ENCODE data around the gene SELENOH. TPM values are rescaled to one million over a fixed set of nuclear protein-coding genes. Genes with fewer than 3 reads are reported as not detected.

SELENOH gene
- total and polyA plus RNA-seq, 2 of the 8 experiments (the other 6 are each of a cell fraction or from before 2014, with no cell fraction given), result 243 to 264 TPM

- H2BK15ac ChIP-seq (ENCODE audit: low read length), result 0 out of 2 replicates have a peak within 1 kb of the TSS, but pooled peaks have one; percentile 13
- H3K14ac ChIP-seq (ENCODE audit: insufficient read length), result no peak within 1 kb of the TSS
- DNase-seq (ENCODE audit: low read depth in 1 of 2, low spot score in 2 of 2) (peak; percentile 82 to 90), FAIRE-seq (peak; percentile 97)
- H2BK5ac ChIP-seq (ENCODE audit: low read depth, low read length), result peak within 1 kb of the TSS; percentile 94
- H3K27me3 ChIP-seq (replicated peaks in 1 of 4; ENCODE audit: control insufficient read depth in 3 of 4, extremely low read depth in 1 of 4, insufficient read depth in 3 of 4, low read length in 3 of 4), result no peaks in the 10 kb centered on the region
- H2BK12ac ChIP-seq (ENCODE audit: low read depth, low read length), result peak within 1 kb of the TSS; percentile 64; the same call in 1 of the 2 replicates
- peaks cover 0 to 4% (median 0%) of the 10 kb centered on the region in 4 experiments; a peak in 2 of 8 replicates for H3K36me3 ChIP-seq (ENCODE audit: control insufficient read depth in 2 of 4, insufficient read depth in 4 of 4, low read length in 3 of 4)
- H3K23ac ChIP-seq (ENCODE audit: insufficient read length), result no peak within 1 kb of the TSS
- peaks cover 0 to 5% of the 10 kb centered on the region in 2 experiments for H4K20me1 ChIP-seq (replicated peaks in 1 of 2; ENCODE audit: control insufficient read depth in 1 of 2, insufficient read depth in 2 of 2, low read length in 2 of 2)
- peak within 1 kb of the TSS; percentile 83 to 97 (median 94) for H3K9ac ChIP-seq (replicated peaks in 1 of 4; ENCODE audit: extremely low read depth in 1 of 4, low read depth in 3 of 4, low read length in 3 of 4)
- H3K56ac ChIP-seq (replicated peaks; ENCODE audit: insufficient read length, low read depth, low read length), result peak within 1 kb of the TSS; percentile 73
- peak within 1 kb of the TSS; percentile 91 to 100 (median 98) for H3K4me3 ChIP-seq (ENCODE audit: extremely low read depth in 1 of 4, insufficient read depth in 2 of 4, low read depth in 3 of 4, low read length in 4 of 4)
- H3K79me2 ChIP-seq (ENCODE audit: control insufficient read depth in 1 of 2, insufficient read depth in 2 of 2, low read length in 2 of 2), result peaks cover 22 to 45% of the 10 kb centered on the region in 2 experiments
- H3K27ac ChIP-seq (ENCODE audit: low read depth, low read length), result peak within 1 kb of the TSS; percentile 94
- peaks cover 0 to 3% of the 10 kb centered on the region in 2 experiments; a peak in 1 of 4 replicates for H3K9me3 ChIP-seq (ENCODE audit: insufficient read depth in 2 of 2, low read depth in 1 of 2, low read length in 1 of 2)
- peaks cover 9% of the 10 kb centered on the region for H3K23me2 ChIP-seq (ENCODE audit: low read depth, low read length)
- peak within 1 kb of the TSS; percentile 82 for H4K5ac ChIP-seq (ENCODE audit: insufficient read length, low read depth, low read length)
- H4K91ac ChIP-seq (replicated peaks; ENCODE audit: insufficient read length, low read length), result peak within 1 kb of the TSS; percentile 94
- H2AFZ ChIP-seq (ENCODE audit: low read length), result peak within 1 kb of the TSS; percentile 51
- ChIA-PET CTCF (ENCODE audit: partially characterized antibody) (interaction anchor here (1.0 kb wide), 1 partner anchor 50 kb away, joined by 3 read pairs; no protein-coding TSS in a partner anchor), POLR2A (ENCODE audit: partially characterized antibody) (interaction anchor here (0.7 to 4.3 kb wide), 28 partner anchors 8 to 284 kb away, joined by 3 to 27 read pairs (median 3); partner anchors contain the start of genes SELENOH and SMTNL1)
- H3K4me2 ChIP-seq (ENCODE audit: insufficient read depth in 1 of 2, low read depth in 2 of 2, low read length in 2 of 2), result peak within 1 kb of the TSS; percentile 60 to 75
- no peak within 1 kb of the TSS for H2BK20ac ChIP-seq (ENCODE audit: low read length)
- H2AK5ac ChIP-seq (ENCODE audit: low read depth, low read length), result peak within 1 kb of the TSS; percentile 29; the same call in 1 of the 2 replicates
- peaks cover 0 to 4% (median 0%) of the 10 kb centered on the region in 4 experiments; a peak in 1 of 7 replicates for H3K4me1 ChIP-seq (replicated peaks in 1 of 4; ENCODE audit: control insufficient read depth in 3 of 4, insufficient read depth in 4 of 4, low read length in 3 of 4)
- peak within 1 kb of the TSS; percentile 82 for H3K18ac ChIP-seq (ENCODE audit: extremely low read depth, low read length)
- no peak within 1 kb of the TSS for H2BK120ac ChIP-seq (replicated peaks; ENCODE audit: low read depth, low read length)
- H3K4ac ChIP-seq (replicated peaks; ENCODE audit: insufficient read length, low read depth, low read length), result peak within 1 kb of the TSS; percentile 73
- 1% methylated on average over 53 of the region's 53 CpGs; no CpG with 5 or more reads in 1 of the 2 experiments for WGBS, 2 experiments (ENCODE audit: extremely low coverage in 1 of 2, insufficient coverage in 1 of 2, insufficient read length in 1 of 2, insufficient replicate concordance in 2 of 2, low coverage in 1 of 2, low lambda C conversion rate in 2 of 2, missing lambda C conversion rate in 1 of 2)
- peaks cover 2% of the 10 kb centered on the region; the same call in 1 of the 2 replicates for H3K79me1 ChIP-seq (ENCODE audit: low read depth, low read length)
- H4K8ac ChIP-seq (ENCODE audit: extremely low read depth, insufficient read depth, low read length), result peak within 1 kb of the TSS; percentile 98; the same call in 1 of the 2 replicates
- TF ChIP-seq E2F6 (IDR thresholded peaks at IDR 0.05) (no peak; the same call in 1 of the 2 replicates), GTF2F1 (IDR thresholded peaks at IDR 0.05; ENCODE audit: borderline replicate concordance, low read depth, low read length) (0 out of 2 replicates have a peak, but pooled peaks have one; percentile 52), SIN3A (conservative IDR thresholded peaks at IDR 0.05 in 1 of 2, IDR thresholded peaks at IDR 0.05 in 1 of 2; ENCODE audit: low read depth in 1 of 2, low read length in 2 of 2) (no peak), RBBP5 (IDR thresholded peaks at IDR 0.05; ENCODE audit: borderline replicate concordance, low read depth, low read length) (peak; percentile 68; the same call in 1 of the 2 replicates), POLR2A (IDR thresholded peaks at IDR 0.05; ENCODE audit: control extremely low read depth in 1 of 2, low read depth in 2 of 2, low read length in 2 of 2) (peak; percentile 80 to 87), TBP (IDR thresholded peaks at IDR 0.05; ENCODE audit: low read depth, low read length) (peak; percentile 69; the same call in 1 of the 2 replicates), SAP30 (IDR thresholded peaks at IDR 0.05; ENCODE audit: insufficient read depth, insufficient replicate concordance, low read length) (peak; percentile 81), ASH2L (IDR thresholded peaks at IDR 0.05; ENCODE audit: low read length) (peak; percentile 76), PHF8 (conservative IDR thresholded peaks at IDR 0.05; ENCODE audit: low read depth, low read length) (peak; percentile 78)
Measured at GRCh38 chr11:57712256-57713150, 28.8 kb upstream of the SELENOH start, which contains the start of gene TMX2. TMX2 (plus strand) TSS chr11:57712593; CDS start chr11:57712619, 26 bp downstream.
